NCI-H2171 (cell line): Measurements from ENCODE around the gene RALGPS1.
"Not testable (repeated sequence)": the region's sequence is repeated elsewhere in the genome, so short reads cannot be mapped to it uniquely, and the experiment has no call there.

Experiments used
- DNase-seq: peaks from one replicate; lab custom pipeline; 2025; lab: John Stamatoyannopoulos, UW

Gene RALGPS1

DNA sequence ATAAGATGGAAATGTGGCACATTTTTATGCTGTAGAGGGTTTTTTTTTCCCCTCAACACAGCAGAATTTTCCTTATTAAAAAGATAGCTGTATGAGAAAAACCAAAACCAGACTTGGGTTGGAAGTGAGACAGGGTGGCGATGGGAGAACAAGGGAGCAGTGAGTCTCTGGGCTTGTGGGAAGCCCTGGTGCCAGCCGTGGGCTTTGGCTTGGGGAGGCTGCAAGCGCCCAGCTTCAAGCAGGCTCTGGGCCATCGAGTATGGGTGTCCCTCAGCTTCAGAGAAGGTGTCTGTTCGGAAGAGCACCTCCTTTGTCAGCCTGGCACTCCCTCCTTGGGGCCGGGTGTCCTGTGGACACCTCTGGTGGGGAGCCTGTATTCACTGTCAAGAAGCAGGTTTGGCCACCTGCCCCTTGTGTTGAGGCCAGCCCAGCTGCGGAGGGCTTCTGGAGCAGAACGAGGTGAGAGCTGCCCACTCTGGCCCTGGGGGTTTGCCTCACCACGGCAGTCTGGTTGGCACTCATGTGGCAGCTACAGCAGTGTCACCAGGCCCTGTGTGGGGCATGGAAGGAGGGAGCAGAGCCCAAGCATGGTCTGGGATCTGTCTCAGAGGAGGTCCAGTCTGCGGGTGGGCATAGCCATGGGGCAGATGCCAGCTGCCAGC is 245.5 kb downstream of the RALGPS1 start:
- no peak for DNase-seq

DNA sequence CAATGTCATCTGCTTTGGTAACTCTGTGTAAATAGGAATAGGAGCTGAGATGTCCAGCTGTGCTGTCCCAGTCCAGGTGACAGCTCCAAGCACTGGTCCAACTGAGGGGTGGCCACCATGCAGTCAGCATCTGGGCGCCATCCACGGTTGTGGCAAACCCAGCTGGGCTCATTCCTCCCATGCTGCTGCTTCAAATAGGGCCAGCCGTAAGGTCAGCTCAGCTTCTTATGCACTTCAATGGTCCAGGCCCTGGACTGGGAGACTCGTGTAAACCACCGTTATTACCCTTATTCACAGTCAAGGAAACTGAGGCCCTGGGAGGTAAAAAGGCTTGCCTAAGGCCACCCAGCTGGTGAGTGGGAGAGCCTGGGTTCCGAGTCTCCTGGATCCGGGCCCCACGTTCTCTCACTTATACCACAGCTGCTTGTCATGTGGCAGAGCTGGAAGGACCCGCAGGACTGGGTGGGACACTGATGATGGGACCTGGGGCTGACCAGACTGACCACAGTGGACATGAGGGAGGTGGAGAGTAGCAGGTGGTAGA is 246.6 kb downstream of the RALGPS1 start:
- no peak for DNase-seq

DNA sequence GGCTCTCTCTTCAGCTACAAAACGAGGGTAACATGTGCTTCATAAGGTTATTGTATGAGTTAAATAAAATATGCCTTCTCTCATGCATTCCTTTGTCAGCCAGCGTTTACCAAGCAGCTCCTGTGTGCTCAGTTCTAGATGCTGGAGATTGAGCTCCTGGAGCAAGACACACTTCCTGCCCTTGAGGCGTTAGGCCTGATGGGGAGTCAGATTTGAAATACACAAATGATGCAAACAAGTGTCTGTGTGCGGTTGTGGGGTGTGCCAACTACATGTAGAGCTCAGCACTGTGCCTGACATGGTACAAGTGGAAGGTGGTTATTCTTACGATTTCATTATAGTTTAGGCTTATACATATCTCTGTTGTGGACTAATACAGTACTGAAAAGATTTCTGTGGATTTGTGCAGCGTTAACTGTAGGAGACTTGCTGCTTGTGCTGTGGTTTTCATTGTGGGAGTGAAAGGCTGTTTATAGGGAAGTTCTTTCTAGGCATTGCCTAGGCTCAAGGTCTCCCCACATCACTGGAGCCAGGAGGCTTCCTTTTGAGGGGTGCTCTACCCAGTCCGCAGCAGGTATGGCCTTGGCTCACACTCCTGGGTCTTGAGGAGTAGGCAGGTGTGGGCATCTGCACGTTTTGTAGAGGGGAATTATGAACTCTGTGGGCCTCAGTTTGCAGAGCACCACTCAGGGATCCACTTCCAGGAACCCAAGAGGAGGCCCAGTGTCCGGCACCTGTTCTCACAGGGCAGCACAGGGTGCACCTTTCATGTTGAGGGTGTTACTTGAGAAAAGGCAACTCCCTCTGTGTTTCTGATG is 247.7 kb downstream of the RALGPS1 start:
- no peak for DNase-seq

DNA sequence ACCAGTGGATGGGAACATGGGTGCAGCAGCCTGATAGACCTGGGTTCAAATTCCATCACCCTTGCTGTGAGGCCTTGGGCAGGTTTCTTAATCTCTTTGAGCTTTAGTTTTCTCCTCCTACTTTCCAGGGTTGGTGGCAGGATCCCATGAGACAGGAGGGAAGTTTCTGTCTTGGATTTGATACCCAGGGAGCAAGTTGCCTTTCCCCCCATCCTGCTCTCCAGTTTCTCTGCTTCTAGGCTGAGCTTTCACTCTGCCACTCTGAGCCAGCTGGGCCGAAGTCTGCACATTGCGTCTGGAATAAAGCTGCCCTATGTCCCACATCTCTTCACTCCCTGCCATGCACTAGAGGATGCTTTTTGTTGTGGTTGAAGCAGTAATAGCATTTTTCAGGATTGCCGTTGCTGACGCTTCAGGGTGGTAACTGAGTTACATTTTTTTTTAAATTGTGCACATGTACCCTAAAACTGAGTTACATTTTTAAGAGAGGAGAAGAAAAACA is 248.3 kb downstream of the RALGPS1 start:
- no peak for DNase-seq

DNA sequence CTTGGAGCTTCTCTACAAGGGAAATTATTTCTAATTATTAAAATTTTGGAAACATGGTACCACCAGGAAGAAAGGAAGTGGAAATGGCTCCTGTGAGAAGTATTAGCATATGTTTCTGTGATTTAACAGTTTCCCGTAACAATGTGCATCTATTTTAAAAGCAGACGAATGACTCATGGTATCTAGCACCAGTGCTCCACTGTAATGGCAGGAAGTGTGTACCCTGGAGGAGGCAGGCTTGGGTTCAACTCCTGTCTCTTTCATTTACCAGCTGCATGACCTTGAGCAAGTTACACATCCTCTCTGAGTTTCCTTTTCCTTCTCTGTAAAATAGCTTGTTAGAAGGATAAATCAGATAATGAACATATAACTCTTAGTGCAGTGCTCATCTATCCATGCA is 248.8 kb downstream of the RALGPS1 start:
- DNase-seq: no peak

DNA sequence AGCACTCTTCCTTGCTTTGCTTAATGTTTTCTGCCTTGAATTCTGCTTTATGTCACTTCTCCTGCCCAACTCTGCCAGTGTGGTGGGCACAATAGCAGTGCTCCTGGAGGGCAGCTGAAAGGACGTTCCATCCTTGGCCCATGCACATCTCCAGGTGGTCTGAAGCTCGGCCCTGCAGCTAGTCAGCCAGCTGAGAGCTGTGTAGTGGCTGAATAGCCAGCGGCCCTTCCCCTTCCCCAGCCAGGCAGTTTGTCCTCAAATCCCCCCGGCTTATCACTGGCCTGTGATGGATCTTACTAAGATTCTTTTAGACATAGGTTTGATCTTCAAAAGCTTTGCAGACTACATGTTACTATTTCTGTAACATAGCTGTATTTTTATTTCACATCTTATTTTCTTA is 250.5 kb downstream of the RALGPS1 start:
- DNase-seq: no peak

DNA sequence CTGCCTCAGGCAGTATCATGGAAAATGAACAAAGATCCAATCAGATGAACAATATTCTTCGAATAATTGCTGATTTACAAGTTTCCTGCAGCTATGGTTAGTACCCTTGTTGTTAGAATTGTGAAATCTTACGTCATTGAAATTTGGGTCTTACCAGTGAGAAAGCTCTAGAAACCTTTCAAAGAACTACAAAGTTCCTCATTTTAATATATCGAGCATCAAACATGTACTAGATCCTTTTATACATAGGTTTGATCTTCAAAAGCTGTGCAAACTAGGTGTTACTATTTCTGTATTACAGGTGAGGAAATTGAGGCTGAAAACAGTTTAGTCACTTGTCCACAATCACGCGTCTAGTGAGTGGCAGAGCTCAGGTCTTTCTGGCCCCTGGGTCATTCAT is 251.5 kb downstream of the RALGPS1 start:
- DNase-seq: no peak

DNA sequence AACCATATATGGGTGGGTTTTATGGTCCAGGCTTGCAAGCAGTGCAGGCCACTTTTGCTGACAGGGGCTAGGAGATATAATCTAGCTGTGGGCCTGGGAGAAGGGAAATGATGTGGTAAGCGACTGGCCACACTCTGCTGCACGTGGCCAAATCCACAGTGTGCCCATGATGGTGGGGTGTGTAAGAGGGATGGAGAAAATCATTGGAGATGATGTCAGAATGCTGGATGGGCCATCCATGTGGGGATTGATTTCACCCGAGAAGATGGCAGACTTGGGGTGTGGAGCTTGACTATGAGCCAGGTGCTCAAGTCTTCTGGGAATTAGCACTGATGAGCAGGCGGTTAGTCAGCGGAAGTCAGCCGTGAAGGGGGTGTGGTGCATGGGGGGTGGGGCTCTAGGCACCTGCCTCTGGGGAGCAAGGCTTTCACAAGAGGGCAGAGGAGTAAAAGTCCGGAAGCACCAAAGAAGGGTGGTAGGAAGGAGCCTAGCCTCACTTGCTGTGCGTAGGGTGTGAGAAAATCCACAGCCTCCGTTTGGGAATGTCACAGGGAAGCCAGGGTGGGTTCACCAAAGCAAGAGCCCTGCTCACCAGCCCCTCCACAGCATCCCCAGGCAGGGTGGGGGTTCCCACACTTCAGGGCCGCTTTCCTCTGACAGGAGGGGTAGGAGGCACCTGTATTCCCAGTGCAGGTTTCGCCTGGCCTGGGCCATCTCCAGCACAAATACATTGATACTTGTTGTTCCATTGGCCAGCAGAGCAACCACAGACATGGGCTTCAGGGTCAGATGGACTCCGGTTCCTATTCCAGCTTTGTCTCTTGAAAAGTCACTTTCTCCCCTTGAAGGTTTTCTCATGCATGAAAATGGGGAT is 252.3 kb downstream of the RALGPS1 start:
- peak; percentile 95 for DNase-seq

DNA sequence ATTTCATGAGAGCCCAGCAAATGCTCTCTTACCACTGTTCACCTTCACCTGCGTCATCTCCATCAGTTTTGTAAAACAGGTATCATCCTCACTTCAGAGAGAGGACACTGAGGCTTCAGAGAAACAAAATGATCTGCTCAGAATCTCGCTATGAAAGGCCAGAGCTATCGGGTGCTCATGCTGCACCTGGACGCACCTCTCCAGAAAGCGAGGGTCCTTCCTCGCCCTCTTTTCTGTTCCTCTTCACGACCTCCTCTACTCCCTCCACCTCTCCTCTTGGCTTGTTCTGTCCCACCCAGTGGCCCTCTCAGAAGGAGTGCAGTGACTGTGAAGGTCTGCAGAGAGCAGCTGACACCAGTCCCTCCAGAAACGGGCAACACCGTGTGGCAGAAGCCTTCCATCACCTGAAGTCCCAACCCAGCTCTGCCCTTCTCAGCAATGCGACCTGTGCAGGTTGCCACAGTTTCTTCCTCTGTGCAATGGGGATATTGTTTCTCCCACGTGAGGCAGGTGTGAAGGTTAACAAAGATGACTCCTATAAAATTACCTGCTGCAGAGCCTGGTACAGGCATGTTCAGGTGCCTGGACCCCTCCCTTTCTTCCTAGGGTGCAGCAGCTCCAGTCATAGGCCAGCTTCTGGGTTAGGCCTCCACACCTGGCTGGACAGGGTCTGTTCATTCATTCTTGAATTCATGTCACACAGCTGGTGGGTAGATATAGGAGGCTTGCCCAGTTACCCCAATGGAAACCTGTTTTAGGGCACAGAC is 253.2 kb downstream of the RALGPS1 start:
- DNase-seq: no peak

DNA sequence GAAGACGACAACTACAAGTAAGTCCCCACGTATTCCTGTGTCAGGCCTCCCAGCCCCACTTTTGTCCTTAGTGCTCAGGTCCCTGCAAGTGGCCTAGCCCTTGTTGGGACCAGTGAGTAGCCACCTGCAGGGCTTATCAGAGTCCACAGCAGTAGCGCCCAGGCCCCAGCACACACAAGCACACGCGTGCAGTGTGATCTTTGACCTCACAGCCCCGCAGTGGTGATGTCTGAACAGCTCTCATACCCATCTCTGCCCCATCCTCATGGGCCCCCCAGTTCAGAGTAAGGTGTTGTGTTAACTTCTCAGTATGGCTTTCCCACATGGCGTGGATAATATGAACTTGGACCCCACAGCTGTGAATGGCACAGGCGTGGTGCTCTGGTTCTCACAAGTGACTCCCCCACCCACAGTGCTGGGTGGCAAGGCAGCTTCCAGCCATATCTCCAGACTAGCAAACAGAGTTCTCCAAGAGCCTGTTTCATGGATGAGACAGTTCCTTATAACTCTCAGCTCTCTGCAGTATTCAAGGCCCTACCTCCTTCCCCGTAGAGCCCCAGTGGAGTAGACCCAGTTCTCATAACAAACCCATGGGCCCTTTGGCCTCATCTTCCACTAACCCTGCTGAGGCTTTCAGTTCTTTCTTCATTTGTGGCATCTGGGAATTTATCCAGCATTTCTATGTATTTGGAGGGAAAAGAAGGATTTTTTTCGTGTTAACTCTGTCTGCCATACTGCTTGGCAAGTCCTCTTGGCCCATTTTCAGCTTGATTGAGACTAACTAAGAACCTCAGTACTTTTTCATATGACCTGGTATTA is 254.4 kb downstream of the RALGPS1 start:
- no peak for DNase-seq

DNA sequence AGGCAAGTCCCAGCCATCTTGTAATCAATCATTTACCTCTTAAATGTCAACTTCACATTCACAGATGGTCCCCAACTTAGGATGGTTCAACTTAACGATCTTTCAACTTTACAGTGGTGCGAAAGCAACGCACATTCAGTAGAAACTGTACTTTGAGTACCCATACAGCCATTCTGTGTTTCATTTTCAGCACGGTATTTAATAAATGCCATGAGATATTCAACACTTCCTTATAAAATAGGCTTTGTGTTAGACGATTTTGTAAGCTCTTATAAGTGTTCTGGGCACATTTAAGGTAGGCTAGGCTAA is 254.9 kb downstream of the RALGPS1 start:
- no peak for DNase-seq

DNA sequence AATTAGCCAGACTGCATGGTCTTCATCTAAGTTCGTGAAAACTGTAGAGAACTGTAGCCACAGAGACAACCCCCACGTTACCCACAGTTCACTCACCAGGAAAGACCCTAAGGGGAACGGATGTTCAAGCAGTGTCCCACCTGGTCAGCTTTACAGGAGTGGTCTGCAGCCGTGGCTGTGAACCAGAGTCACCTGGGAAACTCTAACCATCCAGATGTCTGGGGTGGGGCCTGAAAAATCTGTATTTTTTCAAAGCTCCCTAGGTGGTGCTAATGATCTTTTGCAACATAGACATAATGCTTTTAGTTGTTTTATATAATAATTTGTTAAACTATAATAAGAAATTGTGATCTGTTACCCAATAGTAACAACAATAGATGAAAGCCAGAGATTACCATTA is 255.5 kb downstream of the RALGPS1 start:
- DNase-seq: no peak

DNA sequence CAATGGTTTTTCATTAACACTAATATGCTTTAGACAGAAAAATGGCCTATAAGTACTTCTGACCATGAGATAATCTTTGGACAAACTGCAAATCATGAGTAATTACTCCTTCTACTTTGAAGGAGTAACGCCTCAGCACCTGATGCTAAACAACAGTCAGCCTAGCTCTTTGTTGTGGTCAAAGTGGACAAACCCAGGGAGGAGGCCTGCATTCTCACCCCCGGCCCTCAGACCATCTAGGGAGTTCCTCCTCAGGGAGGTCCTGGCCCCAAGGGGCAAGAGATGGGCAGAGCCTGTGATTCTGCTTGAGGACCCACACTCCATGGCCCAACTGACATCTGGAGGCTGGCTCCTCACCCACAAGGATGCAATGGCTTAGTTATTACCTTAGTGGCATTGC is 256.1 kb downstream of the RALGPS1 start:
- no peak for DNase-seq

DNA sequence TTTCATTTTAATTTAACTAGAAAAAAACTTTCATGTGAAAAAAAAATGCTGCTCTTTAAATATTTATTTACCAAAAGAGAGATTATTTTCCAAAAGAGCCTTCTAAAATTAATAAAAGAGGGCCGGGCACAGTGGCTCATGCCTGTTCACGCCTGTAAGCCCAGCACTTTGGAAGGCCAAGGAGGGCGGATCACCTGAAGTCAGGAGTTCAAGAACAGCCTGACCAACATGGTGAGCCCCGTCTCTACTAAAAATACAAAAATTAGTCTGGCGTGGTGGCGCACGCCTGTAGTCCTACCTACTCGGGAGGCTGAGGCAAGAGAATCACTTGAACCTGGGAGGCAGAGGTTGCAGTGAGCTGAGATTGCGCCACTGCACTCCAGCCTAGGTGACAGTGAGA is 256.8 kb downstream of the RALGPS1 start:
- not testable (repeated sequence) for DNase-seq

DNA sequence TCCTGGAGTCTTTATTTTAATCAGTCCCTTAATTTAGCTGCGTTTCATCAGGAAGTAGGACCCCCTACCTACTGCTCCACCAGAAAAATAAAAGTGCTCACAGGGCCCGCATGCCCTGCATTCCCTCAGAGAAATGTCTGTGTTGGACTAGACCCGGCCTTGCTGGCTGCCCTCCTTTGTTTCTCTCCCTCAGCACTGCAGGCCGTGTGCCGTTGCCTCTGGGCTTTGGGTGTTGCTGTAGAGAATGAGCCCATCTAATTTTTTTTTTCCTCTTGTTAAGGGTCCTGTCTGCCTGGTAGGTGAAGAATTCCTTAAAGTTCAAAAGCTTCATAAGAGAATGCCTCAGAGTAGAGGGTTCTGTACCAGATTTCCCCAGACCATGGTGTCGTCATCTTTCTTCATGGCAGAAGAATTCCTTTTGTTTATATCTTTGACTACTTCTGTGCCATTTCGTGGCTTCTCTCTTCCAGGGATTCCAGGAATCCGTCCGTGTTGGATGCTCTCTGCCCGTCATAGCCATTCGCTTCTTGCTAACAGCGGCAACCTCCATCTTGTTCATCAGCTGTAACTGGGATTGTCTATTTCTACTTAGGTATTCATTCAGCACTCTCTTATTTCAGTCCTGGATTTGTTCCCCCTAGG is 257.6 kb downstream of the RALGPS1 start:
- no peak for DNase-seq

DNA sequence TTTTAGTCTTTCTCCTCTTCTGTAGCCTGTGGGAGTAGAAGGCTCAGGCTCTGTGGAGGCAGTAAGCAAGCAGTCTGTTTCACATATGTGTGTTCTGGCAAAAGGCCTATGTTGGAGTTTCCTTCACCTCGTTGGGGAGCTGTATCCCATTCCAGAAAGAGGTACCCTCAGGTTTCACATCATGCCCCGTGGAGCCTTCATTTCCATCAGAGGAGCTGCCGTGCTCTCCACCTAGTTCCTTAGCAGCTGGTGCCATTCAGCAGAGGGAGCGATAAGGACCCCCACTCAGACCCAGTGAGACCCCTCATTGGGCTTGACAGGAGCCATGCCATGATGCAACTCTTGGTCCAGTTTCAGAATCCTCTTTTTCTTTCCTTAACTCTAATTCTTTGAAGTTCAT is 258.5 kb downstream of the RALGPS1 start:
- no peak for DNase-seq

DNA sequence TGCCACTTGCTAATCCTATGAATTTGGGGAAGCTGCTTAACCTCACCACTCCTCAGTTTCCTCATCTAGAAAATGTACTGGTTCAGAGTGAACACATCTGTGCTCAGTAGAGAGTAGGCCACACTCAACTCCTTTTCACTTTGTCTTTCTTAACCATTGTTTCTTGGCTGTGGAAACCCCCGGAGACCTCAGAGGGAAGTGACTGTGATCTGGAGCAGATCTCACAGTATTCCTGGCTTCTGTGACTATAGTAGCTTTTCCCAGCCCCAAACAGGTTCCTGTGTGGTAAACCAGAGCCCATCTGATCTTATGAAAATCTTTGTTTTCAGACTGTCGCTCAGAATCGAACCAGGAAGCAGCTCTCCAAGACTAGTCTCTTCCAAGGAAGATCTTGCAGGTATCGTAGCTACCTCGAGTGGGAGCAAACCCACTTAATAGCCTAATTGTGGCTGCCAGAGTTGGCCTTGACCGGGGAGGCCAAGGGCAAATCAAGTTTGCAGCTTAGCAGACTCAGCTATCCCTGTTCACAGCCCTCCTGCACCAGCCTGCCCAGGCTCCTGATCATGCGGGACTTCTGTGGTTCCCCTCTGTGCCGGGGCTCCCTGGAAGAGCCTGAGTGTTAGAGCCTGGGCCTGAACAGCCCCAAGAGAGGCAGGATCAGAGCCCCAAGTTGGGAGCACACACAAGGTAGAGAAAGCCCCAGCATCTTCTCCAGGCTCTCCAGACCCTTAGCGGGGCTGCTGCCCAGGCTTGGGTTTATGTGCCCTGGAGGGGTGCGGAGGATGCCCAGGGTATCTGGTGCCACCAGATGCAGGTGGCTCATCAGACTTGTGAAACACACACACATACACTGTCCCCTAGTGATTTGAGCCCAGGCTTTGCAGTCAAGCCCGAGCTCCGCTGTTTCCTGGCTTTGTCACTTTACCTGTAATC is 260.1 kb downstream of the RALGPS1 start:
- DNase-seq: no peak

DNA sequence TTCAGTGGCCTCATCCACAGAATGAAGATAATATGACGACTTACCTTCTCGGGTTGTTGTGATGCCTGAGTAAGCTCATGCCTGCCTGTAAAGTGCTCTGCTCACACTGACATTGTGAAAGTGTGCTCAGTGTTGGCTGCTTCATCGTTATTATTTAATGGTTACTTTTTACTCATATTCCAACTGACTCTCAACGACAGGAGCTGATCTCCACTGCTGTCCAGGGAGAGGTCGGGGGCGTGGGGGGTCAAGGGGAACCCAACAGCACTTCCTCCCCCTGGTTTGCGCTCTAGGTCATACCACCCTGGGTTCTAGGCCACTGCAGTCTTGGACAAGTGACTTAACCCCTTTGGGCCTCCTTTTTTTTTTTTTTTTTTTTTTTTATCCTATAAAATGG is 260.7 kb downstream of the RALGPS1 start:
- no peak for DNase-seq

DNA sequence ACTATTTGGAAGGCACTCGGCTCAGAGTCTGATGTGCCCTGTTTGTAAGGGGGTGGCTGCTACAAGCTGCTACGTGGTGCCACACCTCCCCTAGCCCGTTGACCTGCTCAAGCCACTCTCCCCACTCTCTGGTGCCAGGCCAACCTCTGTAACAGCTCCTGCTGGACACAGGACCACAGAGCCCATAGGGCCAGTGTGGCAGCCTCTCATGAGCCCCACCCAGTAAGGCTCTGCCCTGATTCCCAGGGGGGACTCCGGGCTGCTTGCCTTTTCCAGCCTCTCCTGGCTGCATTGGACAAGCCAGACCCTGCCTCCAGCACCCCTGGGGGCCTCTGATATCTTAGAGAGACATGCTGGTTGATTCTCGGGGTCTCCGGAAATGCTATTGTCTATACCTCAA is 261.2 kb downstream of the RALGPS1 start:
- DNase-seq: no peak
